Peyer's patch (tissue), 4 donors: ENCODE measurements around the gene TSPAN18. TPM values are rescaled to one million over a fixed set of nuclear protein-coding genes. Genes with fewer than 3 reads are reported as not detected.
A peak's percentile ranks its signal among the peaks of the same experiment; 100 is the strongest.

Source experiments
- DNase-seq, 3 donors: peaks; one replicate each; pipeline ENCODE4 v3.0.0-alpha.2; 2017 to 2019
- H3K27ac ChIP-seq, 4 donors: fragments of 200-600 bp; sonication (generic); one replicate each; pipeline ENCODE4 v1.5.1; 2016 to 2019
- H3K27me3 ChIP-seq, 2 donors: fragments of 200-600 bp; sonication (generic); one replicate each; pipeline ENCODE4 v1.5.1; 2019
- H3K36me3 ChIP-seq, 3 donors: fragments of 200-600 bp; sonication (generic); one replicate each; pipeline ENCODE4 v1.5.1; 2016 to 2019
- H3K4me1 ChIP-seq, 4 donors: fragments of 200-600 bp; sonication (generic); one replicate each; pipeline ENCODE4 v1.5.1; 2016 to 2019
- H3K4me3 ChIP-seq, 4 donors: fragments of 200-600 bp; sonication (generic); 1 replicate in 3 of 4; 2 replicates in 1 of 4; pipeline ENCODE4 v1.5.1; 2016 to 2019; ENCODE audit warnings: mild to moderate bottlenecking in 1 of 4
- H3K9me3 ChIP-seq, 4 donors: fragments of 200-600 bp; sonication (generic); one replicate each; pipeline ENCODE4 v1.5.1; 2016 to 2019; ENCODE audit warnings: mild to moderate bottlenecking in 1 of 4
- POLR2A ChIP-seq, 2 donors: fragments of 450-650 bp; IDR thresholded peaks; one replicate each; pipeline ENCODE4 v1.5.1; 2017; ENCODE audit warnings: antibody characterized with exemption in 2 of 2, mild to moderate bottlenecking in 2 of 2, moderate library complexity in 2 of 2
- total RNA-seq, 4 donors: library from RNA; depleted of rRNA; stranded (reverse); fragments of >200 nt; gene quantifications; one replicate each; pipeline ENCODE4 v1.1.0, GENCODE V29; 2016
- TF ChIP-seq, protein P1 (sequence below), 6 experiments: fragments of 450-650 bp in 4 of 6; fragments of 200-600 bp in 2 of 6; sonication (generic) in 1 of 6; IDR thresholded peaks; one replicate each; pipeline ENCODE4 v1.5.1; 2017 to 2019; ENCODE audit warnings: antibody characterized with exemption in 6 of 6, mild to moderate bottlenecking in 3 of 6, moderate library complexity in 1 of 6

The TSPAN18 gene
- total RNA-seq, 4 donors from 2014 or later = 1.1 to 19.8 (median 3.1) TPM

DNA sequence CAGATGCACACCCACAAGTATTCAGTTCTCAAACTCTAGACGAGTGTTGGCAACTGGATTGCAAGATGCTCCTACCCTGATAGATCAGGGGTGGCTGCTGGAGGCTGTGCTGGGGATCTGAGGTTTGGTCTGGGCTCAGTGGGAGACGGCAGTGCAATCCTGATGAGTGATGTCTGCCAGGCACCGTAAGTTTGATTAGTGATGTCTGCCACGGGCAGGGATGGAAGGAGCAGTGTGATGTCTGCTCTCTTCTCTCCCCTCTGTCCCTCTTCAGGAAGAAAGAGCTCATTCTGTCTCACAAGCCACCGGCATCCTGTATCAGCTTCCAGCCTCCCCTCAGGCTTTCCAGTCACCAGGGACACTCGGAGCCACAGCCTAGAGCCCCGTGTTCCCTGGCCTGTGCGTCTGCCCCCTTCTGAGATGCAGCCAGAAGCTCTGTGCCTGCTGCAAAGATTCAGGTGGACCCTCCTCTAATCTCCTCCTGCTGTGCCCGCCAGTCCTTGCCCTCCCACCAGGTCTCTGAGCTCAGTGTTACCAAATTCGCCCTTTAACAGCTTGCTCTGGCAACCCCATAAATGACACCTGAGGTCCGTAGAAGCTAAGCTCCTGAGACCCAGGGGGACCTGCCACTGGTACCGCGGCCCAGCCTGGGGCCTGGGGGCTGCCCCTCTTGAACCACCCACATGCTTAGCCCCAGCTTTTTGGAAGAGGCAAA lies 204.0 kb downstream of the TSPAN18 start:
- H3K9me3 ChIP-seq = no peaks in the 10 kb centered on the region
- no peak overlapping the region for H3K4me3 ChIP-seq
- DNase-seq = no peak
- no peaks in the 10 kb centered on the region for H3K27me3 ChIP-seq
- H3K4me1 ChIP-seq = no peaks in the 10 kb centered on the region
- no peak overlapping the region for H3K27ac ChIP-seq
- peaks cover 0 to 15% (median 0%) of the 10 kb centered on the region in 3 donors for H3K36me3 ChIP-seq
- TF ChIP-seq, protein P1, sequence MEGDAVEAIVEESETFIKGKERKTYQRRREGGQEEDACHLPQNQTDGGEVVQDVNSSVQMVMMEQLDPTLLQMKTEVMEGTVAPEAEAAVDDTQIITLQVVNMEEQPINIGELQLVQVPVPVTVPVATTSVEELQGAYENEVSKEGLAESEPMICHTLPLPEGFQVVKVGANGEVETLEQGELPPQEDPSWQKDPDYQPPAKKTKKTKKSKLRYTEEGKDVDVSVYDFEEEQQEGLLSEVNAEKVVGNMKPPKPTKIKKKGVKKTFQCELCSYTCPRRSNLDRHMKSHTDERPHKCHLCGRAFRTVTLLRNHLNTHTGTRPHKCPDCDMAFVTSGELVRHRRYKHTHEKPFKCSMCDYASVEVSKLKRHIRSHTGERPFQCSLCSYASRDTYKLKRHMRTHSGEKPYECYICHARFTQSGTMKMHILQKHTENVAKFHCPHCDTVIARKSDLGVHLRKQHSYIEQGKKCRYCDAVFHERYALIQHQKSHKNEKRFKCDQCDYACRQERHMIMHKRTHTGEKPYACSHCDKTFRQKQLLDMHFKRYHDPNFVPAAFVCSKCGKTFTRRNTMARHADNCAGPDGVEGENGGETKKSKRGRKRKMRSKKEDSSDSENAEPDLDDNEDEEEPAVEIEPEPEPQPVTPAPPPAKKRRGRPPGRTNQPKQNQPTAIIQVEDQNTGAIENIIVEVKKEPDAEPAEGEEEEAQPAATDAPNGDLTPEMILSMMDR (IDR thresholded peaks at IDR 0.05) = no peak
- TF ChIP-seq POLR2A (IDR thresholded peaks at IDR 0.05) = no peak

DNA sequence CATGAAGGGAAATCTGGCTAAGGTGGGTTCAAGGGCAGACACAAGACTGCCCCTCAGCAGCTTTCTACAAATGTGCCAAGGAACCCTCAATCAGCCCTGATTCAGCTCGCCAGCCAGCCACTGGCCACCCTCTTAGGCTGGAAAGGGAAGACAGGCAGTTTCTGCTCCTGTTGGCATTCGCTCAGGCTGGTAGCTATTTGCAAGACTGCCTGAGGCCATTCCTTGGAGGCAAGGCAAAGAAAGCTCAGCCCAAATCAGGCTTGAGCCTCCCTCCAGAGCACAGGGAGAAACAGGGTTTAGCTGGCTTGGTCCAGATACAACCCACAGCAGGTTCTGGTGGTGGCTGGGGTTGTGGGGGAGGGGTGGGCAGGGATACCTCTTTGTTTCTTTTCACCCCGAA lies 204.7 kb downstream of the TSPAN18 start:
- Histone ChIP-seq H3K36me3 (peaks cover 0 to 20% (median 0%) of the 10 kb centered on the region in 3 donors), H3K4me3 (no peak overlapping the region), H3K4me1 (peaks cover 0 to under 1% (median 0%) of the 10 kb centered on the region in 4 donors), H3K9me3 (no peaks in the 10 kb centered on the region), H3K27me3 (no peaks in the 10 kb centered on the region), H3K27ac (no peak overlapping the region)
- no peak for TF ChIP-seq POLR2A (IDR thresholded peaks at IDR 0.05)
- TF ChIP-seq, protein P1 (IDR thresholded peaks at IDR 0.05) = no peak
- DNase-seq = no peak

DNA sequence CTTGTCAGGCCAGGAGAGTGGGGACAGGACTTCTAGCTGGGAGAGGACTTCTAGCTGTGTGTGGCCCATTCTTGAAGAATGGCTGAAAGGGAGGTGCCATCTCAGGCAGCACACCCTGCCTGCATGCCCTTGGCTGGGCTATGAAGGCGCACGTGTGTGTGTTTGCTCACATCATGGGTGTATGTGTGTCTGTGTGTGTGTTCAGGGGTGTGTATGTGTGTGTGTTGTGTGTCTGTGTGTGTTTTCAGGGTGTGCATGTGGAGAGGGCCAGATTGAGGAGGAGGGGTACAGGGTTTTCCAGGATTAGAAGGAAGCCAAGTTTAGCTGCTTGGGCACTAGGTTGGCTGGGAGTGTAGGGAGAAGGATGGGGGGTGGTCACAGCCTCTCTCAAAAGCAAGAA lies 207.3 kb downstream of the TSPAN18 start:
- DNase-seq = no peak
- H3K27ac ChIP-seq = no peak overlapping the region
- H3K4me1 ChIP-seq = peaks cover 0 to 4% (median 0%) of the 10 kb centered on the region in 4 donors
- TF ChIP-seq POLR2A (IDR thresholded peaks at IDR 0.05) = no peak
- TF ChIP-seq, protein P1 (IDR thresholded peaks at IDR 0.05) = no peak
- H3K4me3 ChIP-seq = no peak overlapping the region
- peaks cover 0 to 30% (median 0%) of the 10 kb centered on the region in 3 donors for H3K36me3 ChIP-seq
- no peaks in the 10 kb centered on the region for H3K9me3 ChIP-seq
- no peaks in the 10 kb centered on the region for H3K27me3 ChIP-seq

DNA sequence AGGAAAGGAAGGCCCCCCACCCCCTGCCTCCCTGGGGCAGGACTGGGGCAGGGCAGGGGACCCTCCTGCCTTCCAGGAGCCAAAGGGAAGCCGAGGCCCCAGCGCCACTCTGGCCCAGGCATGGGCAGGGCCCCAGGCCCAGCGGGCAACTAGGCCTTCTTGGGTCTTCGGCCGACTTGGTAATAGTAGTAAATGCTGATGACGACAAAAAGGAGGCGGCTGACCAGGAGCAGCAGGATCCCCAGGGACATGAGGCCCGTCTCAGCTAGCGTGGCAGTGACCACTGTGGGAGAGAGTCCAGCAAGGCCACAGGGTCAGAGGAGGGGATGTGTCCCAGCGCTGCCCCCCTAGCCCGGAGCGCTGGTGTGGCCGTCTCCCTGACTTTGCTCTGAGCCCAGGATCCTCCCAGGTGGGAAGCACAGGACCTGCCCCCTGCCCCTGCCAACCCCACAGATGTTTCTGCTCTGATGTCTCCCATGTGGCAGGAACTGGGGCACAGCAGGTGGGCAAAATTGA lies 208.0 kb downstream of the TSPAN18 start:
- no peaks in the 10 kb centered on the region for H3K9me3 ChIP-seq
- no peak overlapping the region for H3K4me3 ChIP-seq
- H3K27me3 ChIP-seq = no peaks in the 10 kb centered on the region
- TF ChIP-seq, protein P1 (IDR thresholded peaks at IDR 0.05) = no peak
- no peak for TF ChIP-seq POLR2A (IDR thresholded peaks at IDR 0.05)
- H3K4me1 ChIP-seq = peaks cover 0 to 4% (median 0%) of the 10 kb centered on the region in 4 donors
- no peak for DNase-seq
- no peak overlapping the region for H3K27ac ChIP-seq
- peaks cover 0 to 30% (median 0%) of the 10 kb centered on the region in 3 donors for H3K36me3 ChIP-seq

DNA sequence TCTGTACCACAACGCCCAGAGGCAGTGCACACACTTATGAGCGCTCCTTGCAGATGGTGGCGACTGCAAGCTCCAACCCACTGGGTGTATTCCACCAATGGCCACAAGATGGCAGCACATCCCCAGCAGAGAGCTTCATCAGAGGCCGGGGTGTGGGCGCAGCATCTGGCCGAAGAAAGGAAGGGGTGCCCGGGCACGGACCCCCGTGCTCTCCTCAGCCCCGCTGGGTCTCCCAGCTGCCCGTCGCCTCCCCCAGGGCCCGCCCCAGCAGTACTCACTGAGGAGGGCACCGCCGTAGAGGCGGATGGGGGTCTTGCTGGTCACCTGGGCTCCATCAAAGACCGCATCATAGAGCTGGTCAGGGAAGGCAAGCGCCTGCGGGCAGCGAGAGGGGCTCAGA lies 209.8 kb downstream of the TSPAN18 start:
- H3K4me3 ChIP-seq = no peak overlapping the region
- H3K36me3 ChIP-seq = peaks cover 0 to 30% (median 0%) of the 10 kb centered on the region in 3 donors
- no peaks in the 10 kb centered on the region for H3K9me3 ChIP-seq
- H3K4me1 ChIP-seq = peaks cover 0 to 16% (median 0%) of the 10 kb centered on the region in 4 donors
- TF ChIP-seq POLR2A (IDR thresholded peaks at IDR 0.05) = no peak
- TF ChIP-seq, protein P1 (IDR thresholded peaks at IDR 0.05) = peak; percentile 92 to 98 (median 97)
- H3K27ac ChIP-seq = no peak overlapping the region
- DNase-seq = peak; percentile 87 to 95 (median 88)
- no peaks in the 10 kb centered on the region for H3K27me3 ChIP-seq
